ENCODE results near the gene NLRP3. TPM values are rescaled to one million over a fixed set of nuclear protein-coding genes. Genes with fewer than 3 reads are reported as not detected.
A peak's percentile ranks its signal among the peaks of the same experiment; 100 is the strongest.

NLRP3 gene
- total and polyA plus RNA-seq, 2 of the 13 experiments (the other 11 are each of a cell fraction or from before 2014, with no cell fraction given), result not detected

DNA sequence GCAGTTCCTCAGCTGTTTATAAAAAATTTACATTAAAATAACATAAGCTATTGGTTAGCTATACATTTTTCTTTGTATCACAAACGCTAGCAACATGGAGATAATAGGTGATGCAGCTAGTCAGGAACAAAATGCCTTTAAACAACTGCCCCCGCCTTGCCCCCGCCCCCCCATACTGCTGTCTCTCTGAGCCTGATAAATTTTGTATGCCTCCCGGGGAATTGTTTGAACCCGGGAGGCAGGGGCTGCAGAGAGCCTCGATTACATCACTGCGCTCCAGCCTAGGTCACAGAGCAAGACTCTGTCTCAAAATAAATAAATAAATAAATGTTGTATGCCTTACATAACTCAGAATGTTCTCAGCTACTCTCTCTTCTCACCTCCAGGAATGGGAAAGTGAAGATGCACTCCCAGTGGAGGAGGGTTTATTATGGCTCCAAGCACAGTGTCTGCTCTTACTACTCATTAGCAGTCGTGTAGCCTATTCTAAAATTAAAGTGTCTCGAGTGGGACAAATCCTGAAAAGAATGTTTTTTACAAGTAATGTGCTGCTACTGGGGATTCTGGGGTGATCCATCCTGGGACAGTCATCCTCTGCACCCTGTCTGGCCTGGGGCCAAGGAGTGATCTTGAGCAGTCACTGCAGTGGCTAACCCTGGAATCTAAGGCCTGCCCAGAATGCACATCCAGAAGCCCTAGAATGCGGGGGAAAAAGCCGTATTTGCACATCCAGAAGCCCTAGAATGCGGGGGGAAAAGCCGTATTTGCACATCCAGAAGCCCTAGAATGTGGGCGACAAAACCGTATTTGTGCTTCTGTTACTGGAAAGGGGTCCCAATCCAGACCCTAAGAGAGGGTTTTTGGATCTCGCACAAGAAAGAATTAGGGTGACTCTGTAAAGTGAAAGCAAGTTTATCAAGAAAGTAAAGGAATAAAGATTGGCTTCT lies 44.9 kb upstream of the NLRP3 start:
- intact Hi-C loops (cut with micrococcal nuclease; ENCODE audit: unreplicated experiment), result loop anchor here (5.0 kb wide), 1 partner anchor 206 kb away; no protein-coding TSS in a partner anchor
- no peak for FAIRE-seq
- Histone ChIP-seq H4K20me1 (ENCODE audit: insufficient read depth, low read length) (no peaks in the 10 kb centered on the region), H3K9me3 (ENCODE audit: low read length) (peaks cover 3% of the 10 kb centered on the region; the same call in 1 of the 2 replicates), H2AFZ (ENCODE audit: low read length) (no peak overlapping the region), H3K4me1 (ENCODE audit: insufficient read depth, low read length) (no peaks in the 10 kb centered on the region), H3K36me3 (replicated peaks in 1 of 2; ENCODE audit: control insufficient read depth in 1 of 2, insufficient read depth in 2 of 2, low read length in 2 of 2) (no peaks in the 10 kb centered on the region), H3K79me2 (ENCODE audit: insufficient read depth, low read length) (no peaks in the 10 kb centered on the region), H3K27me3 (ENCODE audit: control insufficient read depth in 1 of 2, insufficient read depth in 2 of 2, low read length in 2 of 2) (peaks cover 0 to 19% of the 10 kb centered on the region in 2 experiments; a peak in 2 of 5 replicates), H3K4me3 (replicated peaks in 1 of 3; ENCODE audit: insufficient read depth in 1 of 3, low read depth in 2 of 3, low read length in 3 of 3) (peak overlapping the region in 1 of 3 experiments; percentile 3; a peak in 1 of 6 replicates), H3K27ac (ENCODE audit: extremely low read length, insufficient read depth, low read length) (no peak overlapping the region), H3K9ac (ENCODE audit: insufficient read depth, low read depth, low read length) (no peak overlapping the region), H3K4me2 (ENCODE audit: low read depth, low read length) (peak overlapping the region; percentile 32; the same call in 1 of the 2 replicates)
- CTCF ChIA-PET (ENCODE audit: low intra/inter-chr PET ratio, low total read pairs), result no interaction called here
- TF ChIP-seq SOX13 (IDR thresholded peaks at IDR 0.05) (no peak), SOX13 (CRISPR knock-in tag; conservative IDR thresholded peaks at IDR 0.05 in 1 of 2, IDR thresholded peaks at IDR 0.05 in 1 of 2) (no peak), ZNF331 (CRISPR knock-in tag; IDR thresholded peaks at IDR 0.05) (no peak), NR2F6 (IDR thresholded peaks at IDR 0.05) (no peak), NR2F6 (CRISPR knock-in tag; IDR thresholded peaks at IDR 0.05) (no peak), ATF7 (IDR thresholded peaks at IDR 0.05) (no peak), ATF7 (CRISPR knock-in tag; IDR thresholded peaks at IDR 0.05) (no peak), GZF1 (CRISPR knock-in tag; IDR thresholded peaks at IDR 0.05) (peak; percentile 98), HNF4A (CRISPR knock-in tag; IDR thresholded peaks at IDR 0.05) (no peak)
- POLR2A ChIA-PET, result no interaction called here
- in situ Hi-C loops (cut with HindIII; ENCODE audit: extremely low pct_ligation_motif_present, low pct_unique_long_range_greater_than_20kb), result no loop called here
- ATAC-seq, result no peak
- no TSS peak for BruUV-seq (replicated peaks)
- DNase-seq (ENCODE audit: low spot score), result no peak
- 34% methylated on average over 16 of the region's 16 CpGs for WGBS (ENCODE audit: low lambda C conversion rate)

Data from HepG2 (cell line).